ENCODE results near the gene DPF3.

GRCh38 chr14:72928872-72929271, 35.0 kb upstream of the DPF3 start:
- no peak for TF ChIP-seq CTCF (IDR thresholded peaks at IDR 0.05)
- TF ChIP-seq POLR2A (IDR thresholded peaks at IDR 0.05), result no peak
- TF ChIP-seq POLR2AphosphoS5 (IDR thresholded peaks at IDR 0.05), result no peak

Data from suprapubic skin (tissue), 4 donors.